Stomach (tissue), 9 donors: ENCODE measurements around the gene ELMO1. TPM values are rescaled to one million over a fixed set of nuclear protein-coding genes. Genes with fewer than 3 reads are reported as not detected.

Experiments
- DNase-seq, 2 donors: peaks; one replicate each; pipeline versions ENCODE4 v3.0.0 to v3.0.0-alpha.2; 2013 to 2019
- H3K27ac ChIP-seq, 5 donors: fragments of 200-600 bp in 4 of 5; sonication (generic) in 4 of 5; one replicate each; pipeline ENCODE4 v1.5.1; 2013 to 2019; ENCODE audit warnings: mild to moderate bottlenecking in 1 of 5, moderate library complexity in 1 of 5
- H3K27me3 ChIP-seq, 3 donors: fragments of 200-600 bp; sonication (generic); one replicate each; pipeline ENCODE4 v1.5.1; 2017 to 2019; ENCODE audit warnings: mixed run types in 1 of 3
- H3K36me3 ChIP-seq, 4 donors: fragments of 200-600 bp; sonication (generic); 1 replicate in 3 of 4; 2 replicates in 1 of 4; pipeline ENCODE4 v1.5.1; 2016 to 2019
- H3K4me1 ChIP-seq, 4 donors: fragments of 200-600 bp; sonication (generic); one replicate each; pipeline ENCODE4 v1.5.1; 2016 to 2019
- H3K4me3 ChIP-seq, 4 donors: fragments of 200-600 bp; sonication (generic) in 3 of 4; one replicate each; pipeline ENCODE4 v1.5.1; 2016 to 2019; ENCODE audit warnings: mild to moderate bottlenecking in 1 of 4
- H3K9me3 ChIP-seq, 4 donors: fragments of 200-600 bp; sonication (generic); one replicate each; pipeline ENCODE4 v1.5.1; 2016 to 2019
- EP300 ChIP-seq: sonication (generic); formaldehyde crosslinking; IDR thresholded peaks from one replicate; pipeline ENCODE4 v1.6.1; 2017; ENCODE audit warnings: antibody characterized with exemption
- POLR2A ChIP-seq, 4 donors: fragments of 450-650 bp; IDR thresholded peaks; one replicate each; pipeline ENCODE4 v1.6.1; 2016; ENCODE audit warnings: antibody characterized with exemption in 4 of 4, control low read depth in 2 of 4, mild to moderate bottlenecking in 1 of 4, moderate library complexity in 1 of 4
- POLR2AphosphoS5 ChIP-seq, 3 donors: sonication (generic); formaldehyde crosslinking; IDR thresholded peaks; one replicate each; pipeline ENCODE4 v1.6.1; 2016; ENCODE audit warnings: antibody characterized with exemption in 3 of 3
- whole genome bisulfite sequencing, 5 donors: extraction: QIAGEN DNeasy Blood & Tissue Kit in 3 of 5; methylation state at CpG; one replicate each; pipeline versions ENCODE4 v1.1.5 to v1.1.7; 2013 to 2018; 5-methylcytosine and 5-hydroxymethylcytosine counted together
- intact Hi-C: fragments of 100-400 bp; cut with DNase I; formaldehyde crosslinking; loops from one replicate; pipeline ENCODE4 v1.15.1; 2023; ENCODE audit warnings: low total_unique reads
- polyA plus RNA-seq, 3 donors: library from polyadenylated mRNA; stranded (reverse); fragments of 200-250 nt; gene quantifications; one replicate each; pipeline ENCODE4 v1.2.3, GENCODE V29; 2013
- total RNA-seq, 5 donors: library from RNA; depleted of rRNA; stranded (reverse); fragments of >200 nt; gene quantifications; one replicate each; pipeline versions ENCODE4 v1.1.0 to v1.2.3, GENCODE V29; 2014 to 2016
- TF ChIP-seq, protein P1 (sequence below), 7 experiments: fragments of 450-650 bp in 4 of 7; fragments of 200-600 bp in 3 of 7; sonication (generic) in 3 of 7; IDR thresholded peaks; one replicate each; pipeline ENCODE4 v1.5.1; 2016 to 2019; ENCODE audit warnings: antibody characterized with exemption in 7 of 7, control low read depth in 2 of 7, mild to moderate bottlenecking in 1 of 7
- donor health status: healthy with polysubstance abuse.
- donor health status: Bipolar disorder and iron deficiency.
- donor health status: healthy.

The ELMO1 gene
- total and polyA plus RNA-seq, 8 donors = 4.1 to 117 (median 44.8) TPM

DNA sequence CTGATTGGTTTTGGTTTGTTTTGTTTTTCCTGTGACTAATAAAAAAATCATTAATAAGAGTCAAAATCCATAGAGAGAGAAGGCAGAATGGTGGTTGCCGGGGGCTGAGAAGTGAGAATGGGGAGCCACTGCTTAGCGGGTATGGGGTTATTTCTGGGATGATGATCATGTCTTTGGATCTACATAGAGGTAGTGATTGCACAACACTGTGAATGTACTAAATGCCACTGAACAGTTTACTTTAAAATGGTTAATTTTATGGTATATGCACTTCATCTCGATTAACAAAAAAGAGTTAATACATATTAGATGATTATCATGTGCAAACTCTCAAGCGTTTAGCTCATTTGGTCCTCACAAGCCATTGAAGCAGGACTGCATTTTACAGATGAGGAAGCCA is 342.9 kb downstream of the ELMO1 start:
- 86 to 95% (median 91%) methylated on average over 4 of the region's 4 CpGs for WGBS, 5 donors
- Histone ChIP-seq H3K4me3 (no peak overlapping the region), H3K27me3 (no peaks in the 10 kb centered on the region), H3K27ac (no peak overlapping the region), H3K9me3 (no peaks in the 10 kb centered on the region), H3K4me1 (peaks cover 0 to 24% (median 14%) of the 10 kb centered on the region in 4 donors), H3K36me3 (no peaks in the 10 kb centered on the region)
- intact Hi-C loops = no loop called here
- DNase-seq = no peak
- TF ChIP-seq POLR2AphosphoS5 (IDR thresholded peaks at IDR 0.05) = no peak
- TF ChIP-seq, protein P1, sequence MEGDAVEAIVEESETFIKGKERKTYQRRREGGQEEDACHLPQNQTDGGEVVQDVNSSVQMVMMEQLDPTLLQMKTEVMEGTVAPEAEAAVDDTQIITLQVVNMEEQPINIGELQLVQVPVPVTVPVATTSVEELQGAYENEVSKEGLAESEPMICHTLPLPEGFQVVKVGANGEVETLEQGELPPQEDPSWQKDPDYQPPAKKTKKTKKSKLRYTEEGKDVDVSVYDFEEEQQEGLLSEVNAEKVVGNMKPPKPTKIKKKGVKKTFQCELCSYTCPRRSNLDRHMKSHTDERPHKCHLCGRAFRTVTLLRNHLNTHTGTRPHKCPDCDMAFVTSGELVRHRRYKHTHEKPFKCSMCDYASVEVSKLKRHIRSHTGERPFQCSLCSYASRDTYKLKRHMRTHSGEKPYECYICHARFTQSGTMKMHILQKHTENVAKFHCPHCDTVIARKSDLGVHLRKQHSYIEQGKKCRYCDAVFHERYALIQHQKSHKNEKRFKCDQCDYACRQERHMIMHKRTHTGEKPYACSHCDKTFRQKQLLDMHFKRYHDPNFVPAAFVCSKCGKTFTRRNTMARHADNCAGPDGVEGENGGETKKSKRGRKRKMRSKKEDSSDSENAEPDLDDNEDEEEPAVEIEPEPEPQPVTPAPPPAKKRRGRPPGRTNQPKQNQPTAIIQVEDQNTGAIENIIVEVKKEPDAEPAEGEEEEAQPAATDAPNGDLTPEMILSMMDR (IDR thresholded peaks at IDR 0.05) = no peak
- no peak for TF ChIP-seq POLR2A (IDR thresholded peaks at IDR 0.05)
- no peak for TF ChIP-seq EP300

DNA sequence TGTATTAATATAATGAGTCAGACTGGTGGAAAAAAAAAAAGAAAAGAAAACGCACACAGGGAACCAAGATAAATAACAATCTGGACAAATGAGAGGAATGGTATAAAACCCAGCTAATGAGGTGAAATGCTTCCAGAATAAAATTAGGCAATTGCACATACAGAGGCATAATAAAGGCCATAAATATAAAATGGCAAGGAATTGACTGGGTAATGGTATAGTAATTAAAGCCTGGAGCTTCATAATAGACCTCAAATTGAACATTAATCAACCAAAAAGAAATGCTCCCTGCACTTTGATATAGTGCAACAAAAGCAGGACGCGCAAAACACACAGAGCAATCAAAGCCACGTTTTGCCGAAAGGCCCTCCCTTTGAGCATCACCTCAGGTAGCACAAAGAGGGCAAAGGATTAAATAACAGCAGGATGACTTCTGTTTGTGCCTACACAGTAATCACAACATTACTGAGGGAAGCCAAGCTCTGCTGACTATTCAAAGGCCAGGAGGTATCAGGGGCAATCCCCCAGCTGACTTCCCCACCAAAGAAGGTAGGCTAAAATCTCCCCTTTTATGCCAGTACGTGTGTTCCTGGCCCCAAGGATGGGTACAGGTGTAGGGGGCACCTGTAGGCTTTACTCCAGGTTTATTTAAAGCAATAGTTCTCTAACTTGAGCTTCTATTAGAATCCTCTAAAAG is 343.7 kb downstream of the ELMO1 start:
- intact Hi-C loops = no loop called here
- H3K4me3 ChIP-seq = no peak overlapping the region
- TF ChIP-seq POLR2AphosphoS5 (IDR thresholded peaks at IDR 0.05) (no peak), POLR2A (IDR thresholded peaks at IDR 0.05) (no peak), EP300 (no peak)
- TF ChIP-seq, protein P1 (IDR thresholded peaks at IDR 0.05) = no peak

DNA sequence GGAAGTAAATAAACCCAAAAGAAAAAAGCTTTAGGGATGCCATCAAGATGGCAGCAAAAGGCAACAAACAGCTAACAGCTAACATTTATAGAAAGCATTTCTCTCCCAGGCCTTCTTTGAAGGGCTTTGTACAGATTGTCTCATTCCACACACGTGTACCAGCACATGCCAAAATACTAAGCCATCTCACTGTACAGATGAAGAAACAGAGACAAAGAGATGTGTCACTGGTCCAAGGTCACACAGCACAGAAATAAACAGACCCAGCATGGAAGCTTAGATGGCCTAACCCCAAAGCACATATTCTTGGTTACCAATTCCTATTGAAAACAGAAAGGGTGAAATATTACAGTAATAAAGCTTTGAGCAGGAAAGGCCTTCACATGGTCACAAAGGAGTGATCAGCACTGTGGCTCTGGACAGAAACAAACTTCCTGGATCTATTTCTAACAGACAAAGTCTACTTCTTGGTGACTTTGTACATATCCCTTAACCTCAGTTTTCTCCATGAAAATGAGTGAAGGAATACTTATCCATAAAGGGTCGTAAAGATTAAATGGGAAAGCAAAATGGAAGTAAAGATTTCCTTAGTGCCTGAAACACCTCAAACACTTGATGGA is 346.0 kb downstream of the ELMO1 start:
- Histone ChIP-seq H3K27ac (no peak overlapping the region), H3K36me3 (no peaks in the 10 kb centered on the region), H3K4me3 (no peak overlapping the region), H3K4me1 (peaks cover 0 to 10% (median 0%) of the 10 kb centered on the region in 4 donors), H3K27me3 (no peaks in the 10 kb centered on the region), H3K9me3 (no peaks in the 10 kb centered on the region)
- TF ChIP-seq POLR2AphosphoS5 (IDR thresholded peaks at IDR 0.05) (no peak), POLR2A (IDR thresholded peaks at IDR 0.05) (no peak), EP300 (no peak)
- TF ChIP-seq, protein P1 (IDR thresholded peaks at IDR 0.05) = no peak
- intact Hi-C loops = no loop called here
- WGBS, 5 donors = 74 to 87% (median 78%) methylated on average over 2 of the region's 2 CpGs
- no peak for DNase-seq

More for the DNA sequence above, 343.7 kb downstream of the ELMO1 start:
- DNase-seq = no peak
- H3K36me3 ChIP-seq = no peaks in the 10 kb centered on the region
- H3K27me3 ChIP-seq = no peaks in the 10 kb centered on the region
- H3K27ac ChIP-seq = no peak overlapping the region
- WGBS, 5 donors = 57 to 66% (median 60%) methylated on average over 6 of the region's 6 CpGs
- H3K9me3 ChIP-seq = no peaks in the 10 kb centered on the region
- peaks cover 0 to 24% (median 10%) of the 10 kb centered on the region in 4 donors for H3K4me1 ChIP-seq

DNA sequence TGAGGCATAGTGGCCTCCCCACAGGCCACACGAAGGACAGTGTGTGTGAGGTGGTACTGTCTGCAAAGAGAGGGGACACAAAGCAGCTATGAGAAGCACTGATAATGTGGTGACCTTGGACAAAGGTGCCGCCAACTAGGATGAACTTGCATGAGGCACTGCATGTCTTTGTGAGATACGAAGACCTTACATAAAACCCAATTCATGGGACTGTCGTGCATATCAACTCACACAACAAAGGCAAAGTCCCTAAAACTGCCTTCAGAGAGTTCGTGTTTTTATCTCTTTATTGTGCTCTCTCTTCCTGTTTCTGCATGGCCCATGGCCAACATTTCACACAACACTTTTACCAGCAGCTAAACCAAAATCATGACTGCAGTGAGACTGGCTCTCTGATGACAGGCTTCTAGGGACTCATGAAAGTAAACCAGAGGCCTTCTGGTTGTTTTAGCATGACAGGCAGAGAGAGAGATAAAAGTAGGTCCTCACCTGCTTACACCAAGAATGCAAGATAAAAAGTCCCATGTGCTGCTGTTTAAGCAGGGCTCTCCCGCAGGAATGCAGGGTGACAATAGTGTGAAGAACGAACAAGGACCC is 347.8 kb downstream of the ELMO1 start:
- Histone ChIP-seq H3K9me3 (no peaks in the 10 kb centered on the region), H3K4me3 (no peak overlapping the region), H3K27ac (no peak overlapping the region), H3K4me1 (peaks cover 0 to 10% (median 0%) of the 10 kb centered on the region in 4 donors), H3K27me3 (no peaks in the 10 kb centered on the region), H3K36me3 (peaks cover 0 to 7% (median 0%) of the 10 kb centered on the region in 4 donors)
- TF ChIP-seq, protein P1 (IDR thresholded peaks at IDR 0.05) = no peak
- no peak for TF ChIP-seq POLR2A (IDR thresholded peaks at IDR 0.05)
- no peak for TF ChIP-seq EP300
- TF ChIP-seq POLR2AphosphoS5 (IDR thresholded peaks at IDR 0.05) = no peak
- peak in 1 of 2 donors; percentile 40 for DNase-seq
- WGBS, 5 donors = 55 to 71% (median 63%) methylated on average over 7 of the region's 7 CpGs
- intact Hi-C loops = no loop called here
